Endothelial cell of umbilical vein (primary cell): ENCODE data around the gene HCN2. TPM values are rescaled to one million over a fixed set of nuclear protein-coding genes. Genes with fewer than 3 reads are reported as not detected.
"Not testable (repeated sequence)": the region's sequence is repeated elsewhere in the genome, so short reads cannot be mapped to it uniquely, and the experiment has no call there.

Experiments
- BruUV-seq: library from RNA; stranded (reverse); fragments of 400-500 nt; replicated peaks from 2 replicates; lab custom pipeline; 2021; lab: Mats Ljungman, UMichigan
- CTCF ChIA-PET: fragments of 300-600, 350-600 bp; sonication (Branson Sonifier 250); formaldehyde crosslinking; loops from one replicate; lab custom pipeline; 2021; ENCODE audit warnings: antibody characterized with exemption, inconsistent platforms; lab: Charles Lee
- POLR2A ChIA-PET: fragments of 300-600, 350-600 bp; sonication (Branson Sonifier 250); formaldehyde crosslinking; loops from one replicate; lab custom pipeline; 2021; ENCODE audit warnings: antibody characterized with exemption, inconsistent platforms; lab: Charles Lee
- DNase-seq: peaks from one replicate; pipeline ENCODE4 v3.0.0-alpha.2; 2011; ENCODE audit warnings: low read depth, low spot score
- FAIRE-seq: peaks from 2 replicates; lab custom pipeline; 2011; peaks lifted over from hg19 to GRCh38; lab: Jason Lieb, UNC
- H2AFZ ChIP-seq: 2 replicates; pipeline ENCODE4 v1.6.0; 2012; ENCODE audit warnings: low read depth, low read length, control low read depth, inconsistent platforms
- H3K27ac ChIP-seq: 2 replicates; pipeline ENCODE4 v1.5.1; 2011; ENCODE audit warnings: low read depth, mild to moderate bottlenecking, control low read depth, low read length, moderate library complexity; ENCODE audit not compliant: insufficient read depth
- H3K27me3 ChIP-seq, 2 experiments: 2 replicates each; pipeline versions ENCODE4 v1.6.0 to v1.6.1; 2011; ENCODE audit warnings: low read length in 2 of 2, mixed read lengths in 1 of 2; ENCODE audit not compliant: control insufficient read depth in 2 of 2, insufficient read depth in 2 of 2
- H3K36me3 ChIP-seq, 2 experiments: 2 replicates in 1 of 2; 3 replicates in 1 of 2; pipeline ENCODE4 v1.5.1; 2011; ENCODE audit warnings: low read length in 2 of 2, mild to moderate bottlenecking in 1 of 2, moderate library complexity in 1 of 2; ENCODE audit not compliant: control insufficient read depth in 2 of 2, insufficient read depth in 2 of 2; ENCODE audit errors: extremely low read depth in 1 of 2
- H3K4me1 ChIP-seq: 3 replicates; pipeline ENCODE4 v1.5.1; 2011; ENCODE audit warnings: mild to moderate bottlenecking, low read length; ENCODE audit not compliant: control insufficient read depth, insufficient read depth; ENCODE audit errors: extremely low read depth
- H3K4me2 ChIP-seq: 2 replicates; pipeline ENCODE4 v1.6.1; 2011; ENCODE audit warnings: low read length, control low read depth, mixed read lengths; ENCODE audit not compliant: insufficient read depth
- H3K4me3 ChIP-seq, 3 experiments: fragments of 200-600 bp in 1 of 3; sonication (generic), shearing (Covaris generic) in 1 of 3; replicated peaks in 1 of 3; 2 replicates each; pipeline ENCODE4 v1.5.1; 2011 to 2016; ENCODE audit warnings: control low read depth in 3 of 3, low read length in 3 of 3, mild to moderate bottlenecking in 2 of 3, inconsistent platforms in 1 of 3, low read depth in 1 of 3, moderate library complexity in 1 of 3; ENCODE audit not compliant: insufficient read depth in 1 of 3
- H3K79me2 ChIP-seq: 2 replicates; pipeline ENCODE4 v1.6.0; 2012; ENCODE audit warnings: low read length, inconsistent platforms; ENCODE audit not compliant: control insufficient read depth, insufficient read depth
- H3K9ac ChIP-seq: replicated peaks from 2 replicates; pipeline ENCODE3; 2011; ENCODE audit warnings: low read length, control low read depth; ENCODE audit not compliant: insufficient read depth; ENCODE audit errors: extremely low read depth
- H3K9me1 ChIP-seq: replicated peaks from 3 replicates; pipeline ENCODE4 v1.6.0; 2011; ENCODE audit warnings: mild to moderate bottlenecking, low read length; ENCODE audit not compliant: control insufficient read depth, insufficient read depth; ENCODE audit errors: extremely low read depth
- H3K9me3 ChIP-seq: replicated peaks from 2 replicates; pipeline ENCODE4 v1.5.1; 2012; ENCODE audit warnings: low read length, inconsistent platforms; ENCODE audit not compliant: control insufficient read depth, insufficient read depth
- H4K20me1 ChIP-seq: replicated peaks from 2 replicates; pipeline ENCODE3; 2011; ENCODE audit warnings: mild to moderate bottlenecking, low read length; ENCODE audit not compliant: control insufficient read depth, insufficient read depth; ENCODE audit errors: extremely low read depth
- EZH2 ChIP-seq: IDR thresholded peaks from 2 replicates; pipeline ENCODE4 v1.6.1; 2012; ENCODE audit warnings: borderline replicate concordance, low read depth, mild to moderate bottlenecking, moderate library complexity, low read length, inconsistent platforms; ENCODE audit not compliant: severe bottlenecking
- FOS ChIP-seq: IDR thresholded peaks from 2 replicates; pipeline ENCODE4 v1.6.1; 2011; ENCODE audit warnings: mild to moderate bottlenecking, low read length, moderate library complexity, borderline replicate concordance; ENCODE audit not compliant: insufficient read depth
- GATA2 ChIP-seq: IDR thresholded peaks from 2 replicates; pipeline ENCODE4 v1.7.0; 2011; ENCODE audit warnings: low read depth, mild to moderate bottlenecking, moderate library complexity, mixed read lengths, low read length; ENCODE audit not compliant: insufficient read length, insufficient read depth
- JUN ChIP-seq: IDR thresholded peaks from 2 replicates; pipeline ENCODE4 v1.6.1; 2011; ENCODE audit warnings: borderline replicate concordance, low read depth; ENCODE audit not compliant: insufficient read length, insufficient read depth
- MYC ChIP-seq: IDR thresholded peaks from one replicate; pipeline ENCODE4 v1.6.1; 2011; ENCODE audit warnings: mild to moderate bottlenecking, low read depth, low read length
- POLR2A ChIP-seq: IDR thresholded peaks from 2 replicates; pipeline ENCODE4 v1.6.1; 2012; ENCODE audit warnings: low read depth, mild to moderate bottlenecking, control low read depth, low read length
- POLR2AphosphoS5 ChIP-seq: IDR thresholded peaks from 2 replicates; pipeline ENCODE4 v1.6.1; 2012; ENCODE audit warnings: low read depth, mild to moderate bottlenecking, control low read depth, low read length, moderate library complexity; ENCODE audit not compliant: insufficient read depth
- dilution Hi-C: fragments of 300-500 bp; cut with MboI; formaldehyde crosslinking; loops from one replicate; pipeline ENCODE4 v1.15.0; 2019; ENCODE audit warnings: low sequenced_read_pairs; ENCODE audit not compliant: extremely low pct_ligation_motif_present
- intact Hi-C: fragments of 100-400 bp; cut with micrococcal nuclease; formaldehyde crosslinking; loops from one replicate; pipeline ENCODE4 v1.10.0; 2022
- polyA plus RNA-seq, 4 experiments: library from polyadenylated mRNA; depleted of rRNA in 3 of 4; stranded (reverse) in 3 of 4; unstranded in 1 of 4; fragments of >200 nt; gene quantifications; 2 replicates each; pipeline versions ENCODE4 v1.2.1 to v1.2.3, GENCODE V29; 2011 to 2012; ENCODE audit warnings: missing spikeins in 1 of 4
- total RNA-seq: library from RNA; stranded (reverse); gene quantifications from 2 replicates; pipeline ENCODE4 v1.2.3, GENCODE V29; 2021
- TF ChIP-seq, protein P1 (sequence below): IDR thresholded peaks from 2 replicates; pipeline ENCODE4 v1.6.1; 2011; ENCODE audit not compliant: insufficient read depth, insufficient read length
- TF ChIP-seq, protein P2 (sequence below), 2 donors: IDR thresholded peaks; 1 replicate in 1 of 2; 2 replicates in 1 of 2; pipeline ENCODE4 v1.5.1; 2011; ENCODE audit warnings: low read length in 2 of 2, mild to moderate bottlenecking in 2 of 2, moderate library complexity in 2 of 2, control low read depth in 1 of 2, inconsistent platforms in 1 of 2, low read depth in 1 of 2; ENCODE audit not compliant: insufficient read depth in 1 of 2; ENCODE audit errors: extremely low read depth in 1 of 2

HCN2 gene
- total and polyA plus RNA-seq, 2 donors (not counting 3 experiments of a cell fraction or from before 2014, with no cell fraction given), result 0.18 to 0.53 TPM

DNA sequence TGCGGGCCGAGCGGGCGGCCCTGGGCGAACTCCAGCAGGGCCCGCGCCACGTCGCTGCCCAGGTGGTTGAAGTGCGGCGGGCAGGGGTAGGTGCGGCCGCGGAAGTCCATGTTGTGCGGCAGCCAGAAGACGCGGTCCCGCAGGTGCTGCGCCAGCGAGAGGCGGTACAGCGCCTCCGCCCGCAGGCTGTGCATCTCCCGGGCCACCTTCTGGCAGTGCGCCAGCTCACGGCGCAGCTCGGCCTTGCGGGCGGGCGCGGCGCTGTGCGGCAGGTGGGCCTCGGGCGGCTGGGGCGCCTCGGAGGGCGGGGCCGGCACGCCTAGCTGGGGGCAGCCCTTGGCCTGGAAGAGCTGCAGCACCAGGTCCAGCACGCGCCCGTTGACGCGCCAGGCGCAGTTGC is 31.5 kb downstream of the HCN2 start:
- H3K4me1 ChIP-seq, H4K20me1 ChIP-seq, H3K9me3 ChIP-seq, H3K9ac ChIP-seq, H3K4me2 ChIP-seq, intact Hi-C loops, dilution Hi-C loops, BruUV-seq, H3K9me1 ChIP-seq, H3K27me3 ChIP-seq, H3K4me3 ChIP-seq, FAIRE-seq, DNase-seq, CTCF ChIA-PET, H2AFZ ChIP-seq, POLR2A ChIA-PET, H3K27ac ChIP-seq, H3K79me2 ChIP-seq: not testable (repeated sequence)
- H3K36me3 ChIP-seq, result peaks cover 3 to 32% of the 10 kb centered on the region in 2 experiments

DNA sequence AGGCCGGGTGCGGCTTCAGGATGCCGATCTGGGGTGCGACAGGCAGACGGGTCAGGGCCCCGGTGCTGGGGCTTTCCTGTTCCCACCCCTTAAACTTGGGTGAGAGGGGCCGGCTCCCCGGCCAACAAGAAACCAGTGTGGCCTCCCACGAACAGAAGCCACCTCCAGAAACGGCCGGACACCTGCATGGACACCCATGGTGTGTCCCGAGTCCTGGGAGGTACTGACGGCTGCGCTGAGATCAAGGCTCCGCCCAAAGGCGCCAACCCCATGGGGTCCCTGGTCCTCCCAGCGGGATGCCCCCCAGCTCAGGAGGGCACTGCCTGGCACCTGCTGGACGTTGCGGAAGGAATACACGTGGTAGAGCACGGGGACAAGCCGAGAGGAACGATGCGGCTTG is 32.1 kb downstream of the HCN2 start:
- H4K20me1 ChIP-seq, result no peaks in the 10 kb centered on the region
- H3K27me3 ChIP-seq, result no peaks in the 10 kb centered on the region
- H3K36me3 ChIP-seq, result peaks cover 3 to 32% of the 10 kb centered on the region in 2 experiments
- H2AFZ ChIP-seq, result no peak overlapping the region
- no TSS peak for BruUV-seq
- H3K4me2 ChIP-seq, result no peak overlapping the region
- intact Hi-C loops, result no loop called here
- H3K4me1 ChIP-seq, result no peaks in the 10 kb centered on the region
- dilution Hi-C loops, result no loop called here
- no peak for TF ChIP-seq POLR2A
- TF ChIP-seq GATA2, result no peak
- TF ChIP-seq, protein P1, sequence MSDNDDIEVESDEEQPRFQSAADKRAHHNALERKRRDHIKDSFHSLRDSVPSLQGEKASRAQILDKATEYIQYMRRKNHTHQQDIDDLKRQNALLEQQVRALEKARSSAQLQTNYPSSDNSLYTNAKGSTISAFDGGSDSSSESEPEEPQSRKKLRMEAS, result no peak
- TF ChIP-seq FOS, result no peak
- no peak for TF ChIP-seq EZH2
- no peak for TF ChIP-seq MYC
- TF ChIP-seq, protein P2, sequence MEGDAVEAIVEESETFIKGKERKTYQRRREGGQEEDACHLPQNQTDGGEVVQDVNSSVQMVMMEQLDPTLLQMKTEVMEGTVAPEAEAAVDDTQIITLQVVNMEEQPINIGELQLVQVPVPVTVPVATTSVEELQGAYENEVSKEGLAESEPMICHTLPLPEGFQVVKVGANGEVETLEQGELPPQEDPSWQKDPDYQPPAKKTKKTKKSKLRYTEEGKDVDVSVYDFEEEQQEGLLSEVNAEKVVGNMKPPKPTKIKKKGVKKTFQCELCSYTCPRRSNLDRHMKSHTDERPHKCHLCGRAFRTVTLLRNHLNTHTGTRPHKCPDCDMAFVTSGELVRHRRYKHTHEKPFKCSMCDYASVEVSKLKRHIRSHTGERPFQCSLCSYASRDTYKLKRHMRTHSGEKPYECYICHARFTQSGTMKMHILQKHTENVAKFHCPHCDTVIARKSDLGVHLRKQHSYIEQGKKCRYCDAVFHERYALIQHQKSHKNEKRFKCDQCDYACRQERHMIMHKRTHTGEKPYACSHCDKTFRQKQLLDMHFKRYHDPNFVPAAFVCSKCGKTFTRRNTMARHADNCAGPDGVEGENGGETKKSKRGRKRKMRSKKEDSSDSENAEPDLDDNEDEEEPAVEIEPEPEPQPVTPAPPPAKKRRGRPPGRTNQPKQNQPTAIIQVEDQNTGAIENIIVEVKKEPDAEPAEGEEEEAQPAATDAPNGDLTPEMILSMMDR (IDR thresholded peaks at IDR 0.05; ENCODE audit: extremely low read depth in 1 of 2, insufficient read depth in 1 of 2, low read depth in 1 of 2, low read length in 2 of 2), result no peak
- no peak for TF ChIP-seq JUN
- TF ChIP-seq POLR2AphosphoS5, result no peak
- FAIRE-seq (no peak), DNase-seq (no peak)
- no peak overlapping the region for H3K27ac ChIP-seq
- H3K9ac ChIP-seq, result no peak overlapping the region
- ChIA-PET POLR2A (no interaction called here), CTCF (no interaction called here)
- no peaks in the 10 kb centered on the region for H3K9me1 ChIP-seq
- no peaks in the 10 kb centered on the region for H3K9me3 ChIP-seq
- no peak overlapping the region for H3K4me3 ChIP-seq
- no peaks in the 10 kb centered on the region for H3K79me2 ChIP-seq
